ENCODE measurements around the gene ARHGEF5. TPM values are rescaled to one million over a fixed set of nuclear protein-coding genes. Genes with fewer than 3 reads are reported as not detected.

The ARHGEF5 gene
- polyA plus RNA-seq, 3 donors, result 0.04 to 0.11 TPM; not detected in 1

- Histone ChIP-seq H3K27me3 (ENCODE audit: control insufficient read depth in 2 of 2, insufficient read depth in 2 of 2, low read length in 2 of 2) (peaks cover 0 to 4% of the 10 kb centered on the region in 2 donors), H3K9me3 (replicated peaks in 1 of 2; ENCODE audit: control insufficient read depth in 1 of 2, insufficient read depth in 1 of 2, low read length in 2 of 2) (peaks cover 0 to 6% of the 10 kb centered on the region in 2 donors), H2AFZ (ENCODE audit: insufficient read depth, low read depth, low read length, poor library complexity, severe bottlenecking) (no peak overlapping the region), H3K27ac (ENCODE audit: low read depth in 1 of 2, low read length in 2 of 2) (no peak overlapping the region), H3K36me3 (replicated peaks in 1 of 2; ENCODE audit: control insufficient read depth in 1 of 2, insufficient read depth in 2 of 2, low read length in 2 of 2) (no peaks in the 10 kb centered on the region), H3K79me2 (ENCODE audit: insufficient read depth, low read length) (no peaks in the 10 kb centered on the region), H4K20me1 (ENCODE audit: insufficient read depth, low read length) (no peaks in the 10 kb centered on the region), H3K4me2 (replicated peaks; ENCODE audit: extremely low read depth, low read length, poor library complexity, severe bottlenecking) (no peak overlapping the region), H3K4me1 (ENCODE audit: control insufficient read depth in 1 of 2, insufficient read depth in 2 of 2, low read length in 2 of 2) (no peaks in the 10 kb centered on the region), H3K4me3 (replicated peaks in 1 of 3; ENCODE audit: low read depth in 2 of 3, low read length in 3 of 3) (no peak overlapping the region), H3K9ac (ENCODE audit: insufficient read depth, low read length, poor library complexity, severe bottlenecking) (no peak overlapping the region)
- no peak for DNase-seq
- no peaks in the 10 kb centered on the region for H3K36me3 Mint-ChIP-seq
- no peak for TF ChIP-seq CTCF (IDR thresholded peaks at IDR 0.05)
- peaks cover 2 to 24% (median 13%) of the 10 kb centered on the region in 7 donors for H3K9me3 Mint-ChIP-seq
- H3K4me3 Mint-ChIP-seq, result no peak overlapping the region
- WGBS (ENCODE audit: insufficient coverage), result 33% methylated on average over 1 of the region's 3 CpGs
- H3K27ac Mint-ChIP-seq, result no peak overlapping the region
- H3K4me1 Mint-ChIP-seq, result peaks cover 2% of the 10 kb centered on the region
- intact Hi-C loops (cut with micrococcal nuclease), result no loop called here
- peaks cover 9 to 16% (median 11%) of the 10 kb centered on the region in 3 donors for H3K27me3 Mint-ChIP-seq (ENCODE audit: low read depth in 3 of 3)
Measured at GRCh38 chr7:144414815-144415214, 59.6 kb downstream of the ARHGEF5 start.

- Histone ChIP-seq H3K36me3 (replicated peaks in 1 of 2; ENCODE audit: control insufficient read depth in 1 of 2, insufficient read depth in 2 of 2, low read length in 2 of 2) (no peaks in the 10 kb centered on the region), H3K27me3 (ENCODE audit: control insufficient read depth in 2 of 2, insufficient read depth in 2 of 2, low read length in 2 of 2) (peaks cover 0 to 4% of the 10 kb centered on the region in 2 donors), H3K9me3 (replicated peaks in 1 of 2; ENCODE audit: control insufficient read depth in 1 of 2, insufficient read depth in 1 of 2, low read length in 2 of 2) (peaks cover 0 to 6% of the 10 kb centered on the region in 2 donors), H3K27ac (ENCODE audit: low read depth in 1 of 2, low read length in 2 of 2) (no peak overlapping the region), H3K9ac (ENCODE audit: insufficient read depth, low read length, poor library complexity, severe bottlenecking) (no peak overlapping the region), H2AFZ (ENCODE audit: insufficient read depth, low read depth, low read length, poor library complexity, severe bottlenecking) (no peak overlapping the region), H3K4me1 (ENCODE audit: control insufficient read depth in 1 of 2, insufficient read depth in 2 of 2, low read length in 2 of 2) (no peaks in the 10 kb centered on the region), H4K20me1 (ENCODE audit: insufficient read depth, low read length) (no peaks in the 10 kb centered on the region), H3K79me2 (ENCODE audit: insufficient read depth, low read length) (no peaks in the 10 kb centered on the region), H3K4me2 (replicated peaks; ENCODE audit: extremely low read depth, low read length, poor library complexity, severe bottlenecking) (no peak overlapping the region), H3K4me3 (replicated peaks in 1 of 3; ENCODE audit: low read depth in 2 of 3, low read length in 3 of 3) (no peak overlapping the region)
- Mint-ChIP-seq H3K27ac (no peak overlapping the region), H3K36me3 (no peaks in the 10 kb centered on the region), H3K4me1 (peaks cover 2% of the 10 kb centered on the region), H3K27me3 (ENCODE audit: low read depth in 3 of 3) (peaks cover 4 to 13% (median 11%) of the 10 kb centered on the region in 3 donors), H3K9me3 (peaks cover 2 to 24% (median 13%) of the 10 kb centered on the region in 7 donors), H3K4me3 (no peak overlapping the region)
- intact Hi-C loops (cut with micrococcal nuclease), result no loop called here
- no peak for TF ChIP-seq CTCF (IDR thresholded peaks at IDR 0.05)
- no peak for DNase-seq
Measured at GRCh38 chr7:144415858-144416257, 60.7 kb downstream of the ARHGEF5 start.
